Measurements from ENCODE around the gene BSDC1. TPM values are rescaled to one million over a fixed set of nuclear protein-coding genes. Genes with fewer than 3 reads are reported as not detected.

Gene BSDC1
- total RNA-seq, 4 donors from 2014 or later, result 93.0 to 132 (median 101) TPM

DNA sequence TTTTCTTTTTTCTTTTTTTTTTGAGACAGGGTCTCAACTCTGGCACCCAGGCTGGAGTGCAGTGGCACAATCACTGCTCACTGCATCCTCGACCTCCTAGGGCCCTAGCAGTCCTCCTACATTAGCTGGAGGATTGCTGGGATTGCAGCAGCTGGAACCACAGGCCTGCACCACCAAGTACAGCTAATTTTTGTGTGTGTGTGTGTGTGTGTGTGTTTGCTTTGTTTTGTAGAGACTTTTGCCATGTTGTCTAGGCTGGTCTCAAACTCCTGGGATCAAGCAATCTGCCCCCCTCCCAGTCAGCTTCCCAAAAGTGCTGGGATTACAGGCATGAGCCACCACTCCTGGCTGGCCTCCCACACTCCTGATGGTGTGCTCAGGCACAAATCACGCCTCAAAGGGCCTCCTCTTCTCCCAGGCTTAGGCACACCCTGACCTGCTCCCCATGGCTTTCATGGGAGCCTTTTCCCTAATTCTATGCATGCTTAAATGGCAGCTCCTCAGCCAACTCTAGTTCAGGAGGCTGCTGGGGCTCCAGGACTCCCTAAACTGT, 41.3 kb downstream of the BSDC1 start:
- Histone ChIP-seq H3K4me1 (peaks cover 19 to 44% of the 10 kb centered on the region in 2 donors), H3K4me3 (replicated peaks in 1 of 3) (peak overlapping the region in 1 of 3 donors; percentile 62), H3K36me3 (no peaks in the 10 kb centered on the region), H3K9me3 (no peaks in the 10 kb centered on the region), H3K27ac (peak overlapping the region in 2 of 3 donors; percentile 12 to 89), H3K27me3 (no peaks in the 10 kb centered on the region)
- 80 to 81% methylated on average over 2 of the region's 2 CpGs for WGBS, 2 donors
- no peak for TF ChIP-seq CTCF (IDR thresholded peaks at IDR 0.05)
- no peak for TF ChIP-seq POLR2A (IDR thresholded peaks at IDR 0.05)
- no peak for DNase-seq
- intact Hi-C loops (cut with DNase I), result no loop called here

DNA sequence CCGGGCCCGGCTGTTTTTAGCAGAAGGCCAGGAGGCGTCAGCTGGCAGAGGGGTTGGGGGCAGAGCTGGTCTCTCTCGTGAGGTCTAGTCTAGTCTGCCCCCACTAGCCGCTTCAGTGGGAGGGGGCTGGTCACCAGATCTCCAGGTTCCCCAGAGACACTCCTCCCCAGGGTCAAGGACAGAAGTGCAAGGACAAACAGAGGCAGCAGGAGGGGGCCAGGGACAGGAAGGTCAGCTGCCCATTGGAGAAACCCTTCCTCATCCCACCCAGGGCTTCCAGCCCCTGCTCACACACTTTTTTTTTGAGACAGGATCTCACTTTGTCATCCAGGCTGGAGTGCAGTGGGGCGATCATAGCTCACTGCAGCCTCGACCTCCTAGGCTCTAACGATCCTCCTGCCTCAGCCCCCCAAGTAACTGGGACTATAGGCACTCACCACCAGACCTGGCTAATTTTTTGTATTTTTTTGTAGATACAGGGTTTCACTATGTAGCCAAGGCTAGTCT, 41.9 kb downstream of the BSDC1 start:
- Histone ChIP-seq H3K27me3 (no peaks in the 10 kb centered on the region), H3K4me1 (peaks cover 19 to 45% of the 10 kb centered on the region in 2 donors), H3K27ac (peak overlapping the region; percentile 86 to 94 (median 89)), H3K9me3 (no peaks in the 10 kb centered on the region), H3K4me3 (replicated peaks in 1 of 3) (peak overlapping the region in 2 of 3 donors; percentile 34 to 62), H3K36me3 (no peaks in the 10 kb centered on the region)
- WGBS, 2 donors, result 30 to 61% methylated on average over 4 to 8 of the region's 8 CpGs
- TF ChIP-seq CTCF (IDR thresholded peaks at IDR 0.05) (no peak), POLR2A (IDR thresholded peaks at IDR 0.05) (no peak)
- intact Hi-C loops (cut with DNase I), result no loop called here
- no peak for DNase-seq

- Histone ChIP-seq H3K27ac (peak overlapping the region; percentile 86 to 94 (median 89)), H3K36me3 (no peaks in the 10 kb centered on the region), H3K4me1 (peaks cover 19 to 52% of the 10 kb centered on the region in 2 donors), H3K27me3 (no peaks in the 10 kb centered on the region), H3K4me3 (replicated peaks in 1 of 3) (peak overlapping the region; percentile 34 to 62 (median 41)), H3K9me3 (no peaks in the 10 kb centered on the region)
- WGBS, 2 donors, result 0 to 1% methylated on average over 8 to 20 of the region's 75 CpGs
- intact Hi-C loops (cut with DNase I), result no loop called here
- peak; percentile 82 to 96 for TF ChIP-seq POLR2A (IDR thresholded peaks at IDR 0.05)
- TF ChIP-seq CTCF (IDR thresholded peaks at IDR 0.05), result peak in 2 of 6 experiments; percentile 7 to 12
- DNase-seq, result peak; percentile 96 to 97
These were observed 42.6 kb downstream of the BSDC1 start for GRCh38 chr1:32351399-32352238.

DNA sequence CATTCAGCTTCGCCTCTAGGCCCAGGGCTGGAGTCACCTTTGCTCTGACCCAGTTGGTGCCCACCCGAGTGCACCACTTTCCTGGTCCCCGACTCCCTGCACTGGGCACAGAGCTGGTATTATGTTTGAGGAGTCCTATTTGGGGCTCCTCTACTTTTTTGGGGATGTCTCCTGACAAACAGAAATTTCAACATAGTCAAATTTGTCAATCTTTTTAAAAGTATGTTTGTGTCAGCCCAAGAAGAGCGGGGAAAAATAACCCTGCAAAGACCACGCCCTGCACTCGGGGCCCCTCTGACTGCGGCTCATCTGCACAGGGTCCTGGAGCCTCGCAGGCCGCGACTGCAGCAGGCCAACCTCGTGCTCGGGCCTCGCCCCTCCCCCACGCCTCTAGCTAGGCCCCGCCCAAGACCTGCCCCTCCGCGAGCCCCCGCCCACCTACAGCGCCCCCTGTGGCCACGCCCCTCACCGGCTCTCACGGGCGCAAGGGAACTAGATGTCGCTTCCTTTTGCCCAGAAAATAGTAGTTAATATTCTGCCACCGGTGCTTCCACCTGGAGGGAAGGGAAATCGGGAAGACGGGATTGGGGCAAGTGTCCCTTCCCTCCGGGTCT, 43.3 kb downstream of the BSDC1 start:
- H3K27me3 ChIP-seq, result no peaks in the 10 kb centered on the region
- 32 to 52% methylated on average over 11 to 21 of the region's 28 CpGs for WGBS, 2 donors
- no peak for DNase-seq
- H3K27ac ChIP-seq, result peak overlapping the region; percentile 86 to 94 (median 89)
- H3K4me1 ChIP-seq, result peaks cover 21 to 59% of the 10 kb centered on the region in 2 donors
- H3K9me3 ChIP-seq, result no peaks in the 10 kb centered on the region
- peak overlapping the region in 2 of 3 donors; percentile 34 to 62 for H3K4me3 ChIP-seq (replicated peaks in 1 of 3)
- TF ChIP-seq CTCF (IDR thresholded peaks at IDR 0.05), result peak; percentile 17 to 73 (median 52)
- no peak for TF ChIP-seq POLR2A (IDR thresholded peaks at IDR 0.05)
- intact Hi-C loops (cut with DNase I), result no loop called here
- no peaks in the 10 kb centered on the region for H3K36me3 ChIP-seq
